Esophagus (tissue), 2 donors: Measurements from ENCODE around the gene MRAS. TPM values are rescaled to one million over a fixed set of nuclear protein-coding genes. Genes with fewer than 3 reads are reported as not detected.

Experiments
- H3K27ac ChIP-seq, 2 donors: one replicate each; pipeline ENCODE4 v1.5.1; 2013; ENCODE audit warnings: low read depth in 2 of 2, mild to moderate bottlenecking in 2 of 2, inconsistent platforms in 1 of 2, low read length in 1 of 2, moderate library complexity in 1 of 2
- H3K27me3 ChIP-seq, 2 donors: one replicate each; pipeline ENCODE4 v1.6.1; 2013; ENCODE audit warnings: low read length in 2 of 2, control low read depth in 1 of 2, mild to moderate bottlenecking in 1 of 2; ENCODE audit not compliant: insufficient read depth in 2 of 2, control insufficient read depth in 1 of 2
- H3K36me3 ChIP-seq, 2 donors: one replicate each; pipeline ENCODE4 v1.6.1; 2013; ENCODE audit warnings: low read length in 1 of 2; ENCODE audit not compliant: control insufficient read depth in 2 of 2, insufficient read depth in 2 of 2
- H3K4me1 ChIP-seq, 2 donors: one replicate each; pipeline ENCODE4 v1.6.1; 2013; ENCODE audit warnings: low read length in 1 of 2; ENCODE audit not compliant: control insufficient read depth in 2 of 2, insufficient read depth in 2 of 2
- H3K4me3 ChIP-seq, 2 donors: one replicate each; pipeline ENCODE4 v1.5.1; 2013; ENCODE audit warnings: low read length in 2 of 2, mild to moderate bottlenecking in 2 of 2, low read depth in 1 of 2, moderate library complexity in 1 of 2
- H3K9me3 ChIP-seq, 2 donors: one replicate each; pipeline ENCODE4 v1.6.1; 2013; ENCODE audit warnings: mild to moderate bottlenecking in 2 of 2, low read depth in 1 of 2, low read length in 1 of 2, moderate library complexity in 1 of 2; ENCODE audit not compliant: control insufficient read depth in 2 of 2, insufficient read depth in 1 of 2
- WGBS, 2 donors: extraction: QIAGEN DNeasy Blood & Tissue Kit; methylation state at CpG; one replicate each; pipeline ENCODE4 v1.1.7; 2013; 5-methylcytosine and 5-hydroxymethylcytosine counted together
- polyA plus RNA-seq, 2 donors: library from polyadenylated mRNA; stranded (reverse); fragments of 200-250 nt; gene quantifications; one replicate each; pipeline ENCODE4 v1.2.3, GENCODE V29; 2013
- donor health status: healthy with polysubstance abuse.
- donor health status: Bipolar disorder and iron deficiency.

MRAS gene
- polyA plus RNA-seq, 2 donors: 1.2 to 2.4 TPM

DNA sequence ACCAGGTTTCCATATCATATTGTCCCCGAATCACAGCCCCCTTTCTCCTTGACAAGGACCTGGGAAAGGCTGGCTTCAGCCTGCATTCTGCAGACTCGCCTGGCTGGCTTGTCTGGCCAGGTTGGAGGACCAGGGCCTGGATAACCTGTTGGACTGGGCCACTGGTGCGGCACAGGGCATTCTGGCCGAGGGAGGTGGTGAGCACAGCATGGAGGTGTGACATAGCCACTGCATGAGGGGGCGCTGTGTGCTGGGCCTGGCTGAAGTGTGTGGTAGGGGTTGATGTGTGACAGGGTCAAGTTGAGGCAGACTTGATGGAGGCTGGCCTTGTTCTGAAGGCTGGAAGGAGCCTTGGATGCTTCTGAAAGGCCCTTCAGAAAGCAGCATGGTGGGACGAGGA, 88.9 kb downstream of the MRAS start:
- Histone ChIP-seq H3K27ac (no peak overlapping the region), H3K36me3 (no peaks in the 10 kb centered on the region), H3K4me3 (no peak overlapping the region), H3K27me3 (peaks cover 5 to 8% of the 10 kb centered on the region in 2 donors), H3K9me3 (peaks cover 0 to 6% of the 10 kb centered on the region in 2 donors), H3K4me1 (peaks cover 4 to 9% of the 10 kb centered on the region in 2 donors)
- WGBS, 2 donors: 86 to 94% methylated on average over 6 of the region's 6 CpGs

DNA sequence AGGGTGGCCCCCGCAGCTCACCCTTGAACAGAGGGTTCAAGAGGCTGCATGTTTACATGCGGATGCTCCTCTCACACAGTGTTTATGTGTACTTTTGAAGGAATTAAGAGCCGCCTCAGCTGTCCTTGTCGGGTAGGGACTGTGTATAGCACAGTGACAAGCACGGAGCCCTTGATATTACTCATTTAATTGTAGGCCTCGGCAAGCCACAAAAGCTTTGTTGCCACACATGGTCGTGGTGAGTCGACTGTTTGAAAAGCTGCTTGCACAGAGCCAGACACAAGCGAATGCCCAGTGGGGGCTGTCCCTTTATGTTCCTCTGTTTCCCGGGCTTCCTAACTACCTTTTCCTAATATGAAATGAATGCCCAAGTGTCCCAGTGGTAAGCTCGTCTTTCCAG, 90.5 kb downstream of the MRAS start:
- H3K27me3 ChIP-seq: peaks cover 0 to 4% of the 10 kb centered on the region in 2 donors

GRCh38 chr3:138439646-138440045, 91.3 kb downstream of the MRAS start:
- 63 to 68% methylated on average over 4 of the region's 4 CpGs for WGBS, 2 donors
- no peaks in the 10 kb centered on the region for H3K9me3 ChIP-seq
- no peaks in the 10 kb centered on the region for H3K36me3 ChIP-seq
- H3K27ac ChIP-seq: no peak overlapping the region
- peaks cover 0 to 4% of the 10 kb centered on the region in 2 donors for H3K27me3 ChIP-seq
- H3K4me1 ChIP-seq: peaks cover 4 to 5% of the 10 kb centered on the region in 2 donors
- H3K4me3 ChIP-seq: no peak overlapping the region

More for the DNA sequence above, 90.5 kb downstream of the MRAS start:
- Histone ChIP-seq H3K4me3 (no peak overlapping the region), H3K4me1 (peaks cover 4 to 9% of the 10 kb centered on the region in 2 donors), H3K27ac (no peak overlapping the region), H3K36me3 (no peaks in the 10 kb centered on the region), H3K9me3 (peaks cover 0 to under 1% of the 10 kb centered on the region in 2 donors)
- 76 to 80% methylated on average over 11 of the region's 11 CpGs for WGBS, 2 donors

GRCh38 chr3:138440121-138440521, 91.7 kb downstream of the MRAS start:
- Histone ChIP-seq H3K27ac (no peak overlapping the region), H3K9me3 (no peaks in the 10 kb centered on the region), H3K27me3 (peaks cover 0 to 4% of the 10 kb centered on the region in 2 donors), H3K4me3 (no peak overlapping the region), H3K4me1 (peaks cover under 1 to 1% of the 10 kb centered on the region in 2 donors), H3K36me3 (no peaks in the 10 kb centered on the region)
- 84 to 91% methylated on average over 7 of the region's 7 CpGs for WGBS, 2 donors

DNA sequence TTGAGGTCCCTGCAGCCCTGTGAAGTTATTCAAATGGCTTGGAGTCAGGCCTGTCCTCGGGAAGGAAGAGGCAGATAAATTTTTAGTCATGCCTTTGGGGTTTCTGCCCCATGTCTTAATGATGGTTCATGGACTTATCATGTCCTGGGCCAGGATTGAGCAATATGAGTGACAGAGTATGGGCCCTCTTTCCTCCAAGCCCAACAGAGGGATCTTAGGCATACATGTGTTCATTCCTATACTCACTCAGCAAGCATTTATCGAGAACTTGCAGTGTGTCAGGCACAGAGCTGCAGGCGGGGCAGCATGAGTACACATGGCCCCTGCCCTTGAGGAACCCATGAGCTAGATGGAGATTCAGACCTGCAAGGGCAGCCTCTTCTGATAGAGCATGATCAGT, 92.2 kb downstream of the MRAS start:
- Histone ChIP-seq H3K4me3 (no peak overlapping the region), H3K27ac (no peak overlapping the region), H3K9me3 (no peaks in the 10 kb centered on the region), H3K4me1 (no peaks in the 10 kb centered on the region), H3K27me3 (peaks cover 0 to 4% of the 10 kb centered on the region in 2 donors), H3K36me3 (no peaks in the 10 kb centered on the region)
- 79 to 84% methylated on average over 3 of the region's 3 CpGs for WGBS, 2 donors

GRCh38 chr3:138441256-138441655, 92.9 kb downstream of the MRAS start:
- WGBS, 2 donors: 96 to 98% methylated on average over 2 of the region's 2 CpGs
- no peaks in the 10 kb centered on the region for H3K9me3 ChIP-seq
- H3K27ac ChIP-seq: no peak overlapping the region
- H3K4me1 ChIP-seq: no peaks in the 10 kb centered on the region
- no peak overlapping the region for H3K4me3 ChIP-seq
- H3K27me3 ChIP-seq: peaks cover 0 to 4% of the 10 kb centered on the region in 2 donors
- no peaks in the 10 kb centered on the region for H3K36me3 ChIP-seq

DNA sequence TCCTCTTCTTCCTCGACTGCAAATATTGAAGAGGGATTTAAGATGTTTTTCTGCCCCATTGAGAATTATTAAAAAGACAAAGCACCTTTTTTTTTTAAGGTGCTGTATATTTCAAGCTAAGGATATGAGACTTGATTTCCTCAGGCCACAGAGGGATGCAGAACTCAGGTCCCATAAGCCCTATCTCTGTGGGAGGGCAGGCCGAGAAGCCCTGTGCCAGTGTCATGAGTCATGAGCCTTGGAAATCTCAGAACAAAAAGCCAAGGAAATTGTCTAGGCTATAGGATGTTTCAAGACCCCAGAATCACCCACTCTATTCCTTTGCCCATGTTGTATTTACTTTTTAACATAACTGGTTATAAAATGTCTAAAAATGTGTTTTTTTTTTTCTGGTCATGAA, 93.4 kb downstream of the MRAS start:
- H3K4me1 ChIP-seq: no peaks in the 10 kb centered on the region
- H3K27ac ChIP-seq: no peak overlapping the region
- 46 to 61% methylated on average over 2 of the region's 2 CpGs for WGBS, 2 donors

GRCh38 chr3:138442433-138442832, 94.1 kb downstream of the MRAS start:
- Histone ChIP-seq H3K27ac (no peak overlapping the region), H3K9me3 (no peaks in the 10 kb centered on the region), H3K4me1 (no peaks in the 10 kb centered on the region), H3K36me3 (no peaks in the 10 kb centered on the region), H3K4me3 (no peak overlapping the region), H3K27me3 (no peaks in the 10 kb centered on the region)
- 74 to 75% methylated on average over 5 of the region's 5 CpGs for WGBS, 2 donors

More for the DNA sequence above, 93.4 kb downstream of the MRAS start:
- H3K36me3 ChIP-seq: no peaks in the 10 kb centered on the region
- no peak overlapping the region for H3K4me3 ChIP-seq
- H3K9me3 ChIP-seq: no peaks in the 10 kb centered on the region
- peaks cover 0 to 4% of the 10 kb centered on the region in 2 donors for H3K27me3 ChIP-seq

GRCh38 chr3:138443091-138443490, 94.7 kb downstream of the MRAS start:
- Histone ChIP-seq H3K27me3 (no peaks in the 10 kb centered on the region), H3K4me1 (no peaks in the 10 kb centered on the region), H3K4me3 (no peak overlapping the region), H3K9me3 (no peaks in the 10 kb centered on the region), H3K36me3 (no peaks in the 10 kb centered on the region), H3K27ac (no peak overlapping the region)
- WGBS, 2 donors: 81 to 83% methylated on average over 2 of the region's 2 CpGs
